ENCODE measurements around the gene BEX3.
"Not testable (repeated sequence)": the region's sequence is repeated elsewhere in the genome, so short reads cannot be mapped to it uniquely, and the experiment has no call there.

The BEX3 gene

GRCh38 chrX:103406256-103406655 is 29.9 kb downstream of the BEX3 start:
- TF ChIP-seq, protein P1, sequence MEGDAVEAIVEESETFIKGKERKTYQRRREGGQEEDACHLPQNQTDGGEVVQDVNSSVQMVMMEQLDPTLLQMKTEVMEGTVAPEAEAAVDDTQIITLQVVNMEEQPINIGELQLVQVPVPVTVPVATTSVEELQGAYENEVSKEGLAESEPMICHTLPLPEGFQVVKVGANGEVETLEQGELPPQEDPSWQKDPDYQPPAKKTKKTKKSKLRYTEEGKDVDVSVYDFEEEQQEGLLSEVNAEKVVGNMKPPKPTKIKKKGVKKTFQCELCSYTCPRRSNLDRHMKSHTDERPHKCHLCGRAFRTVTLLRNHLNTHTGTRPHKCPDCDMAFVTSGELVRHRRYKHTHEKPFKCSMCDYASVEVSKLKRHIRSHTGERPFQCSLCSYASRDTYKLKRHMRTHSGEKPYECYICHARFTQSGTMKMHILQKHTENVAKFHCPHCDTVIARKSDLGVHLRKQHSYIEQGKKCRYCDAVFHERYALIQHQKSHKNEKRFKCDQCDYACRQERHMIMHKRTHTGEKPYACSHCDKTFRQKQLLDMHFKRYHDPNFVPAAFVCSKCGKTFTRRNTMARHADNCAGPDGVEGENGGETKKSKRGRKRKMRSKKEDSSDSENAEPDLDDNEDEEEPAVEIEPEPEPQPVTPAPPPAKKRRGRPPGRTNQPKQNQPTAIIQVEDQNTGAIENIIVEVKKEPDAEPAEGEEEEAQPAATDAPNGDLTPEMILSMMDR (IDR thresholded peaks at IDR 0.05; ENCODE audit: low read depth, low read length), result no peak
- DNase-seq (ENCODE audit: extremely low read depth, low read depth), result no peak

DNA sequence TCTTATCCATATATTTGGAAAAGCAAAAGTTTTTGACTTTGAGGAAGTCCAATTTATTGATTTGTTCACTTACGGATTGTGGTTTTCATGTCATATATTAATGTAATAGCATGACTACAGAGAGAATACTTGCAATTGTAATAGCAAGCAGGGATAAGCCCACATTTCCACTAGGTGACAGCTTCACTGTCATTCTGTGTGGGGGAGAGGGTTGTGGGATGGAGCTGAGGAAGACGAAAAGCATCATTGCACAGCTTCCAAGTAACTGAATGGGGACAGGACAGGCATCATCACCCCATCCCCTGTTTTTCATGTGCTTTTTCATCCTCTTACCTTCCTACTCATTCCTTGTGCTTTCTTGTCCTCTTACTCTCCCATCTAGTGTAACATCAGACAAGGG is 31.4 kb downstream of the BEX3 start:
- TF ChIP-seq, protein P1 (IDR thresholded peaks at IDR 0.05; ENCODE audit: low read depth, low read length), result no peak
- no peak for DNase-seq (ENCODE audit: extremely low read depth, low read depth)

DNA sequence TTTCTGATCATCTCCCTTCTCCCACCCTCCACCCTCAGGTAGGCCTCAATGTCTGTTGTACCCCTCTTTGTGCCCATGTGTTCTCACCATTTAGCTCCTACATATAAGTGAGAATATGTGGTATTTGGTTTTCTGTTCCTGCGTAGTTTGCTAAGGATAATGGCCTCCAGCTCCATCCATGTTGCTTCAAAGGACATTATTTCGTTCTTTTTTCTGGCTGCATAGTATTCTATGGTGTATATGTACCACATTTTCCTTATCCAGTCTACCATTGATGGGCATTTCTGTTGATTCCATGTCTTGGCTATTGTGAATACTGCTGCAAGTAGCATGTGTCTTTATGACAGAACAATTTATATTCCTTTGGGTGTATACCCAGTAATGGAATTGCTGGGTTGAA is 35.4 kb downstream of the BEX3 start:
- DNase-seq (ENCODE audit: extremely low read depth, low read depth), result not testable (repeated sequence)

DNA sequence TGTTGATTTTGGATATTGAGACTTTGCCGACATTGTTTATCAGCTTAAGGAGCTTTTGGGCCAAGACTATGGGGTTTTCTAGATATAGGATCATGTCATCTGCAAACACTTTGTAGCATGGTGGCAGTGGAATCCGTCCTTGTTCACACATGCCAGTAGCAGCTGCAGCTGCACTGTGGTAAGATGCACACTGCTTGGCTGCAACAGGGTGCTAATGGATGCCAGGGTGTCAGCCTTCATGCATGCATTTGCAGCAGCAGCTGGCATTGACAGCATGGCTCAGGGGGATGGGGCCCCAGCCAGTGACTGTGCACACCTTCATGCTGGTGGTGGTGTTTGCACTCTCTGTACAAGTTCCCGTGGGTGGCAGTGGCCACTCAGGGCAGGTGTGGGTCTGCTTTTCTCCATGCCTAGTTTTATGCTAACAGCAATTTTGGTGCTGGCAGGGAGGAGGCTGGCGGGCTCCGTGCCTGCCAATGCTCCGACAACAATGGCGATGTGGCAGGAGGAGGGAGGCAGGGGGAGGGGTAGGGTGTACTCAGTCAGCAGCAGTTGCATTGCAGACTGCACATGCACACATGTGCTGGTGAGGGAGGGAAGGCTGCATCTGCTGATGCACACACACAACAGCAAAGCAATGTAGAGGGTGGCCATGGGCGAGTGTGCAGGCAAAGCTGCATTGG is 37.5 kb downstream of the BEX3 start:
- DNase-seq (ENCODE audit: extremely low read depth, low read depth), result no peak
- TF ChIP-seq, protein P1 (IDR thresholded peaks at IDR 0.05; ENCODE audit: low read depth, low read length), result no peak

GRCh38 chrX:103414561-103414960 is 38.2 kb downstream of the BEX3 start:
- no peak for DNase-seq (ENCODE audit: extremely low read depth, low read depth)
- TF ChIP-seq, protein P1 (IDR thresholded peaks at IDR 0.05; ENCODE audit: low read depth, low read length), result no peak

DNA sequence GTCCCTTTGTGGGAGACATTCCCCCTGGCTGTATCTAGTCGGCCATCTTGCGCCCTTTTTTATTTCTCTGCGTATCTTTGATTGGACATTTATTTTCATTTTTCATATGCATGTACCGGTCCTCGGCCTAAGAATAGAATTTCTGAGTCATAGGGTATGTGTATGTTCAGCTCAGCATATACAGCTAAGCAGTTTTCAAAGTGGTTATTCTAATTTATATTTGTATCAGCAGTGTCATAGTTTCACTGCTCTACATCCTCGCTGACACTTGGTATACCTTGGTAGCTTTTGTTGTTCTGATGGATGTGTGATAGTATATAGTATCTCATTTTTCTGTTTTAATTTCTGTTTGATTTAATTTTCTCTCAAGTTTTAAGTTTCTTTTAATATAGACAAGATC is 38.7 kb downstream of the BEX3 start:
- TF ChIP-seq, protein P1 (IDR thresholded peaks at IDR 0.05; ENCODE audit: low read depth, low read length), result no peak
- DNase-seq (ENCODE audit: extremely low read depth, low read depth), result no peak

- TF ChIP-seq, protein P1 (IDR thresholded peaks at IDR 0.05; ENCODE audit: low read depth, low read length), result no peak
- no peak for DNase-seq (ENCODE audit: extremely low read depth, low read depth)
These were observed 39.2 kb downstream of the BEX3 start for GRCh38 chrX:103415528-103415927.

GRCh38 chrX:103417370-103417769 is 41.0 kb downstream of the BEX3 start:
- TF ChIP-seq, protein P1 (IDR thresholded peaks at IDR 0.05; ENCODE audit: low read depth, low read length), result no peak
- DNase-seq (ENCODE audit: extremely low read depth, low read depth), result no peak
